Memory B cell (primary cell): ENCODE measurements around the gene ZNF524.
A peak's percentile ranks its signal among the peaks of the same experiment; 100 is the strongest.
"Not testable (repeated sequence)": the region's sequence is repeated elsewhere in the genome, so short reads cannot be mapped to it uniquely, and the experiment has no call there.

ENCODE experiments used
- ATAC-seq: fragments of 150-1000 bp; cut with Tn5 transposase; 2 replicates; pipeline ENCODE4 v1.10.0; 2021; ENCODE audit warnings: low read depth, mild to moderate bottlenecking, moderate library complexity
- DNase-seq, 2 donors: peaks; one replicate each; pipeline ENCODE4 v3.0.0; 2022; ENCODE audit warnings: low spot score in 2 of 2
- H3K27ac Mint-ChIP-seq: one replicate; pipeline ENCODE4 v1.8.0; 2022; ENCODE audit warnings: mild to moderate bottlenecking, moderate library complexity, mixed read lengths
- H3K27me3 Mint-ChIP-seq: one replicate; pipeline ENCODE4 v1.8.0; 2022; ENCODE audit warnings: mixed read lengths
- H3K36me3 Mint-ChIP-seq: one replicate; pipeline ENCODE4 v1.8.0; 2022; ENCODE audit warnings: mild to moderate bottlenecking, mixed read lengths
- H3K4me1 Mint-ChIP-seq: one replicate; pipeline ENCODE4 v1.8.0; 2022; ENCODE audit warnings: mixed read lengths
- H3K4me3 Mint-ChIP-seq: one replicate; pipeline ENCODE4 v1.8.0; 2022; ENCODE audit warnings: mild to moderate bottlenecking, moderate library complexity, mixed read lengths
- H3K9me3 Mint-ChIP-seq: one replicate; pipeline ENCODE4 v1.8.0; 2022; ENCODE audit warnings: mixed read lengths

ZNF524 gene

DNA sequence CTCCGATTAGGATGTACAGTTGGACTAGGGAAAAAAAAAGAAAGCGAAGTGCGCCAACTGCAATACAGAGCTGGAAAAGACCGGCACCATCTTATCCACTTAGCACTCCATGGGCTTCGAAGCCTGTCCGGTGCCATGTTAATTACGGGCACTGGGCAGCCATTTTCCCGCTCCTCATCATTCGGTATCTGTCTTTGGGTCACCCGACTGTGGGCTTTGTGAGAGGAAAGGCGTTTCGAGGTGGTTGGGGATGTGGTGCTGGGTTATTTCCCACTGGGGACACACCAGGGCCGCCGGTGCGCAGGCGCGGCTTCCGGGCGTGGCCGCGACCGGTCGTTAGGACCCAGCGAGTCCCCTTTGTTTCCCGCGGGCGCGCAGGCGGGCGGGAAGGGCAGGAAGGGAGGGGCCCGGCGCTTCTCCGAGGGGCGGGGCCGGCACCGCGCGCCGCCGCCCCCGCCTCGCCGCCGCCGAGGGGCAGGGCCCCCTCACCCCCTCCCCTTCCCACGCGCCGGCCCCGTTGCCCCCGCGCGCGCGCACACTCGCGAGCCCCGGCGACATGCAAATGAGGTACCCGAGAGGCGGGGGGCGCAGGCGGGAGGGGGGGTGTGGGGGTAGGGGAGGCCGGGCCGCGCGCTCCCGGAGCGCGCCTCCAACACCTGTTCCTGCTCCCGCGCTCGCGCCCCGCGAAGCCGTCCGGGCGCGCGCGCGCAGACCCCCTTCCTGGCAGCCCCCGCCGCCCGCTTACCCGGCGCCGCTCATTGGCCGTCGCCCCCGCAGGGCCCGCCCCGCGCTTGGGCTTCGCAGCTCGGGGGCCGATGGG lies at the start of gene ZNF524:
TSS of gene ZNF524 (plus strand) at position 447 of the 820 bp plus-strand sequence. CDS start 1,825 bp downstream, outside the sequence.
- H3K4me1 Mint-ChIP-seq = peaks cover 22% of the 10 kb centered on the region
- H3K36me3 Mint-ChIP-seq = peaks cover 30% of the 10 kb centered on the region
- peak; percentile 61 for ATAC-seq
- DNase-seq = peak; percentile 77 to 91
- peak within 1 kb of the TSS; percentile 98 for H3K4me3 Mint-ChIP-seq
- no peaks in the 10 kb centered on the region for H3K27me3 Mint-ChIP-seq
- peaks cover 8% of the 10 kb centered on the region for H3K9me3 Mint-ChIP-seq
- H3K27ac Mint-ChIP-seq = peak within 1 kb of the TSS; percentile 97

DNA sequence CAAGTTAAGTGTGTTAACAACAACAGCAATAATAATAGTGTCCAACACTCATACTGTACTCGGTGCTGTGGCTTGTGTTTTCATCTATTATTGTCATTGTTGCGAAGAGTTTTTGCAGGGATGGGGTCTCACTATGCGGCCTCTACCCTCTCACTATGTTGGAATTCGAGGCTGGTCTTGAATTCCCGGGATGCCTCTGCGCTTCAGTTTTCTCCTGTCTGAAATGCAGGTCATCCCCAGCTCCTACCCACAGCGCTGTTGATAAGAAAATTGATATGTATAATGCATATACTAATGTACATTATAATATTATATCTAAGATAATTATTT lies 49.8 kb upstream of the ZNF524 start:
- ATAC-seq = no peak
- no peak for DNase-seq
- peaks cover 2% of the 10 kb centered on the region for H3K4me1 Mint-ChIP-seq
- no peak overlapping the region for H3K27ac Mint-ChIP-seq
- H3K9me3 Mint-ChIP-seq = no peaks in the 10 kb centered on the region
- peaks cover 2% of the 10 kb centered on the region for H3K36me3 Mint-ChIP-seq
- H3K27me3 Mint-ChIP-seq = peaks cover 37% of the 10 kb centered on the region
- H3K4me3 Mint-ChIP-seq = no peak overlapping the region

DNA sequence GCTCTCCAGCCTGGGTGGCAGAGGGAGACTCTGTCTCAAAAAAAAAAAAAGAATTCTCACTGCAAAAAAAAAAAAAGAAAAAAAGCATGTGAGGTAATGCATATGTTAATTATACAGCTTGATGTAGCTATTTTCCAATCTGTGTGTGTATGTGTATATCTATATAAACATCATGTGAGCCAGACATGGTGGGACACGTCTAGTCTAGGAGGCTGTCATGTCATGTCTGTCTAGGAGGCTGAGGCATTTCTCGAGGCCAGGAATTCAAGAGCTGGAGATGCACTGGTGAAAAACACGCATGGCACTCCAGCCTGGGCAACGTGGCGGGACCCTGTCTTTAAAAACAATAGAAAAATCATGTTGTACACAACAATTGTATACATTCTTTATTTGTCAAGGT lies 47.9 kb upstream of the ZNF524 start:
- Mint-ChIP-seq H3K4me3 (no peak overlapping the region), H3K9me3 (no peaks in the 10 kb centered on the region), H3K27ac (no peak overlapping the region), H3K4me1 (peaks cover 2% of the 10 kb centered on the region), H3K36me3 (no peaks in the 10 kb centered on the region), H3K27me3 (peaks cover 28% of the 10 kb centered on the region)
- no peak for ATAC-seq
- no peak for DNase-seq

DNA sequence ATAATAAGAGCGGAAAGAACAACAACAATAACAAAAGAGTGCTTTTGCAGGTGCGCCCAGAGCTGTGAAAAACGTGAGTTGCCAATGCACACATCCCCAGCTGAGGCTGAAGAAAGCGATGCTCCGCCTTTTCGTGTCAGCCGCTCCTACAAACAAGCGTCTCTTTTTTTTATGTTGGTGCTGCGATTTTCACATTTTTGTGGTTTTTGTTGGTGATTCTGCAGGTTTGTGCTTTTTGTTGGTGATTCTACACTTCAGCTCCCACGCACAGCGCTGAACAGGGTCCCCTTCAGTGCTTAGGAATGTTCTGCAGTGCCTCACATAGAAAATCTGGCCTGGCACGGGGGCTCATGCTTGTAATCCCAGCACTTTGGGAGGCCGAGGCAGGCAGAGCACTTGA lies 47.5 kb upstream of the ZNF524 start:
- ATAC-seq (no peak), DNase-seq (no peak)
- Mint-ChIP-seq H3K4me1 (peaks cover 2% of the 10 kb centered on the region), H3K27ac (no peak overlapping the region), H3K36me3 (no peaks in the 10 kb centered on the region), H3K27me3 (peaks cover 26% of the 10 kb centered on the region), H3K4me3 (no peak overlapping the region), H3K9me3 (no peaks in the 10 kb centered on the region)

DNA sequence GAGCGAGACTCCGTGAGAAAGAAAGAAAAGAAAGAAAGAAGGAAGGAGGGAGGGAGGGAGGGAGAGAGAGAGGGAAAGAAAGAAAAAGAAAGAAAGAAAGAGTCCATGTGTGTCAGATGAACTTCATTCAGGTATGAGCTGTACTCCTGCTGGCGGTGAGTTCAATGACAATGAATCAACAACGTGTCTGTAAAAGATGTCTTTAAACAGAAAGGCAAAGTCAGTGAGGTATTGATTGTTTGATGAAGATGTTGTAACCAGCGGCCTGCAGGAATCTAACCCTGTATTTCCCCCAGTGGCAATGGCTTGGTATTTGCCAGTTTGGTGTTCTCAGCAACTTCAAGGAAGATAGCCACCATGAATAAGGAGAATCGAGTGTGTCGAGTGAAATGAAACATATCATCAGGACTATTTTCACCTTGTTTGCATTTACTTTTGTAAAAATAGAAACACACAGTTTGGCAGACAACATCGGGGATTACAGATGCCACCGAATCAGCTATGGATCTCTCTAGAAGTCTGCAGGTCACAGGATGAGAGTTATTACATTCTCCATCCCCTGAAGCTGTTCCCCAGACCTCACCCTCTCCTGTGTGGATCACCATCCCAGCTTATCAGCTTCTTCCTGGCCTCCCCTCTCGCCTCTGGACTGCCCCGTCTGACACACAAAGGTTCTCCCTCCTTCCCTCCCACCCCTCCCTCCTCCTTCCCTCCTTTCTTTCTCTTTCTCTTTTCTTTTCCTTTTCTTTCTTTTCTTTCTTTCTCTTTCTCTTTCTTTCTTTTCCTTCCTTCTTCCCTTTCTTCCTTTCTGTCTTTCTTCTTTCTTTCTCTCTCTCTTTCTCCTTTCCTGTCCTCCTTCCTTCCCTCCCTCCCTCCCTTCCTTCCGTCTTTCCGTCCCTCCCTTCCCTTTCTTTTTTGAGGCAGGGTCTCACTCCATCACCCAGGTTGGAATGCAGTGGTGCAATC lies 46.6 kb upstream of the ZNF524 start:
- Mint-ChIP-seq H3K4me1 (peaks cover 2% of the 10 kb centered on the region), H3K9me3 (no peaks in the 10 kb centered on the region), H3K27ac (no peak overlapping the region)

GRCh38 chr19:55554302-55554701 lies 45.8 kb upstream of the ZNF524 start:
- Mint-ChIP-seq H3K4me1 (peaks cover 2% of the 10 kb centered on the region), H3K9me3 (no peaks in the 10 kb centered on the region), H3K4me3 (no peak overlapping the region), H3K27ac (no peak overlapping the region), H3K36me3 (no peaks in the 10 kb centered on the region), H3K27me3 (peaks cover 23% of the 10 kb centered on the region)
- ATAC-seq (no peak), DNase-seq (no peak)

More for the DNA sequence above, 46.6 kb upstream of the ZNF524 start:
- H3K36me3 Mint-ChIP-seq = no peaks in the 10 kb centered on the region
- no peak for ATAC-seq
- DNase-seq = no peak
- H3K4me3 Mint-ChIP-seq = no peak overlapping the region
- peaks cover 23% of the 10 kb centered on the region for H3K27me3 Mint-ChIP-seq

DNA sequence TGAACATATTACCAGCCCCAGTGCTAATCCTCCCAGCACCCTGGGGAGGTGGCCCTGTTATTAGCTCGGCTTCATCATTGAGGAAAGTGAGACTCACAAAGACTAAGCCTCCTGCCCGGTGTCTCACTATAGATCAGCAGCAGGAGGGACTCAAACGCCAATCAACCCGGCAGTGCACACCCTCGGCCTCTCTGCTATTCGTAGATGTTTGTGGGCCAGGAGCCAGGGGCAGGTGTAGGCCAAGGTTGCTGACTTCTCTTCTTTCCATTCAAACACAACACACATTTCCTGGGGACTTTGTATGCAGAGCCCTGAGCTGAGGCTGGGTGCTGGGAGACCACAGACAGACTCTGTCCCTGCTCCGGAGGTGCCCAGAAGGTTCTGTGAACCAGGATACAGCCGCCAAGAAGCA lies 45.3 kb upstream of the ZNF524 start:
- Mint-ChIP-seq H3K27me3 (peaks cover 23% of the 10 kb centered on the region), H3K9me3 (no peaks in the 10 kb centered on the region), H3K36me3 (no peaks in the 10 kb centered on the region), H3K4me1 (no peaks in the 10 kb centered on the region), H3K27ac (no peak overlapping the region), H3K4me3 (no peak overlapping the region)
- ATAC-seq = no peak
- no peak for DNase-seq

- ATAC-seq = no peak
- H3K4me3 Mint-ChIP-seq = no peak overlapping the region
- no peaks in the 10 kb centered on the region for H3K9me3 Mint-ChIP-seq
- no peaks in the 10 kb centered on the region for H3K36me3 Mint-ChIP-seq
- DNase-seq = no peak
- no peaks in the 10 kb centered on the region for H3K4me1 Mint-ChIP-seq
- H3K27me3 Mint-ChIP-seq = peaks cover 13% of the 10 kb centered on the region
- H3K27ac Mint-ChIP-seq = no peak overlapping the region
Measured at GRCh38 chr19:55559684-55560083, 40.4 kb upstream of the ZNF524 start.

- ATAC-seq = no peak
- Mint-ChIP-seq H3K27me3 (peaks cover 21% of the 10 kb centered on the region), H3K27ac (no peak overlapping the region), H3K36me3 (no peaks in the 10 kb centered on the region), H3K9me3 (no peaks in the 10 kb centered on the region), H3K4me1 (no peaks in the 10 kb centered on the region), H3K4me3 (no peak overlapping the region)
- DNase-seq = no peak
Measured at GRCh38 chr19:55563261-55563690, 36.8 kb upstream of the ZNF524 start.

GRCh38 chr19:55566823-55567222 lies 33.3 kb upstream of the ZNF524 start:
- DNase-seq (no peak), ATAC-seq (no peak)
- no peaks in the 10 kb centered on the region for H3K36me3 Mint-ChIP-seq
- H3K9me3 Mint-ChIP-seq = no peaks in the 10 kb centered on the region
- no peak overlapping the region for H3K27ac Mint-ChIP-seq
- H3K4me3 Mint-ChIP-seq = no peak overlapping the region
- no peaks in the 10 kb centered on the region for H3K4me1 Mint-ChIP-seq
- H3K27me3 Mint-ChIP-seq = peaks cover 17% of the 10 kb centered on the region

DNA sequence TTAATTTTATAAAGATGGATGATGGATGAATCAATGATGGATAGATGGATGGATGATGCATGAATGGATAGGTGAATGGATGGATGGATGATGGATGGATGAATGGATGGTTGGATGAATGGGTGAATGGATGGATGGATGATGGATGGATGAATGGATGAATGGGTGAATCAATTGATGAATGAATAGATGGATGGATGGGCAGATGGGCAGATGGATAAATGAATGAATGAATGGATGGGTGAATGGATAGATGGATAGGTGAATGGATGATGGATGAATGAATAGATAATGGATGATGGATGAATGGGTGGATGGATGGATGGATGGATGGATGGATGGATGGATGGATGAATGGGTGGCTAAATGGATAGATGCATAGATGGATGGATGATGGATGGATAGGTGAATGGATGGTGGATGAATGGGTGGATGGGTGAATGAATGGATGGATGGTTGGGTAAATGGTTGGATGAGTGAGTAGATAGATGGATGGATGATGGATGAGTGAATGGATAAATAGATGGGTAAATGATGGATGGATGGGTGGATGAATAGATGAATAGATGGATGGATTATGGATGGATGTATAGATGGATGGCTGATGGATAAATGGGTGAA lies 32.3 kb upstream of the ZNF524 start:
- Mint-ChIP-seq H3K4me3 (no peak overlapping the region), H3K4me1 (no peaks in the 10 kb centered on the region), H3K36me3 (no peaks in the 10 kb centered on the region), H3K9me3 (no peaks in the 10 kb centered on the region), H3K27ac (no peak overlapping the region), H3K27me3 (peaks cover 17% of the 10 kb centered on the region)
- DNase-seq (no peak), ATAC-seq (no peak)

DNA sequence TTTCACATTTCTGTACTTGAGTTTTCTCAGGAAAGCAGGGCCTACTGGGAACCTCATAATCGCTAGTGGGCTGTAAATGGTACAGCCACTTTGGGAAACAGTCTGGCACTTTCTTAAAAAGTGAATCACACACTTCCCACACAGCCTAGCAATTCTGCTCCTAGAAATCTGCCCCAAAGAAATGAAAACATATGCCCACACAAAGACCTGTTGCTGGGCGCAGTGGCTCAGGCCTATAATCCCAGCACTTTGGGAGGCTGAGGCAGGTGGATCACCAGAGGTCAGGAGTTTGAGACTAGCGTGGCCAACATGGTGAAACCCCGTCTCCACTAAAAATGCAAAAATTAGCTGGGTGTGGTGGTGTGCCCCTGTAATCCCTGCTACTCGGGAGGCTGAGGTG lies 30.6 kb upstream of the ZNF524 start:
- H3K27me3 Mint-ChIP-seq, ATAC-seq, H3K4me1 Mint-ChIP-seq: not testable (repeated sequence)

DNA sequence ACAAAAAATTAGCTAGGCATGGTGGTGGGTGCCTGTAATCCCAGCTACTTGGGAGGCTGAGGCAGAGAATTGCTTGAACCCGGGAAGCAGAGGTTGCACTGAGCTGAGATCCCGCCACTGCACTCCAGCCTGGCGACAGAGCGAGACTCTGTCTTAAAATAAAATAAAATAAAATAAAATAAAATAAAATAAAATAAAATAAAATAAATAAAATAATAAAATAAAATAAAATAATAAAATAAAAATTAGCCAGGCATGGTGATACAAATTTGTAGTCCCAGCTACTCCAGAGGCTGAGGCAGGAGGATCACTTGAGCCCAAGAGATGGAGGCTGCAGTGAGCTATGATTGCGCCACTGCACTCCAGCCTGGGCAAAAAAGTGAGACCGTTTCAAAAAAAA lies 26.2 kb upstream of the ZNF524 start:
- not testable (repeated sequence) for H3K4me3 Mint-ChIP-seq, H3K27me3 Mint-ChIP-seq, H3K4me1 Mint-ChIP-seq, H3K36me3 Mint-ChIP-seq, H3K27ac Mint-ChIP-seq, ATAC-seq, H3K9me3 Mint-ChIP-seq, DNase-seq

More for the DNA sequence above, 30.6 kb upstream of the ZNF524 start:
- not testable (repeated sequence) for H3K4me3 Mint-ChIP-seq, H3K36me3 Mint-ChIP-seq, H3K9me3 Mint-ChIP-seq, DNase-seq, H3K27ac Mint-ChIP-seq

DNA sequence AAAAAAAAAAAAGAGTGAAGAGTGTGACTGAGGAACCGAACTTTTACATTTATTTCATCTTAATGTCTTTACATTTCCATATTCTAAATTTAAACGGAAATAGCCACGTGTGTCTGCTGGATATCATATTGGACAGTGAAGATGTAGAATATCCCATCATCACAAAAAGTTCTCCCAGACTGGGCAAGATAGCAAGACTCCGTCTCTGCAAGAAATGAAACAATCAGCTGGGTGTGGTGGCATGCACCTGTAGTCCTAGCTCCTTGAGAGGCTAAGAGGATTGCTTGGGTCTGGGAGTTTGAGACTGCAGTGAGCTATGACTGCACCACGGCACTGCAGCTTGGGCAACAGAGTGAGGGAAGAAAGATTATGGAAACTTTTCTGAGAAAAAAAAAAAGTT lies 23.3 kb upstream of the ZNF524 start:
- Mint-ChIP-seq H3K9me3 (no peaks in the 10 kb centered on the region), H3K27me3 (no peaks in the 10 kb centered on the region), H3K36me3 (peaks cover 8% of the 10 kb centered on the region), H3K4me1 (peaks cover 15% of the 10 kb centered on the region), H3K4me3 (no peak overlapping the region), H3K27ac (no peak overlapping the region)
- DNase-seq = no peak
- no peak for ATAC-seq
